Measurements from ENCODE around the gene CNTN5. TPM values are rescaled to one million over a fixed set of nuclear protein-coding genes. Genes with fewer than 3 reads are reported as not detected.

The CNTN5 gene
- total RNA-seq, 2 donors from 2014 or later = not detected

DNA sequence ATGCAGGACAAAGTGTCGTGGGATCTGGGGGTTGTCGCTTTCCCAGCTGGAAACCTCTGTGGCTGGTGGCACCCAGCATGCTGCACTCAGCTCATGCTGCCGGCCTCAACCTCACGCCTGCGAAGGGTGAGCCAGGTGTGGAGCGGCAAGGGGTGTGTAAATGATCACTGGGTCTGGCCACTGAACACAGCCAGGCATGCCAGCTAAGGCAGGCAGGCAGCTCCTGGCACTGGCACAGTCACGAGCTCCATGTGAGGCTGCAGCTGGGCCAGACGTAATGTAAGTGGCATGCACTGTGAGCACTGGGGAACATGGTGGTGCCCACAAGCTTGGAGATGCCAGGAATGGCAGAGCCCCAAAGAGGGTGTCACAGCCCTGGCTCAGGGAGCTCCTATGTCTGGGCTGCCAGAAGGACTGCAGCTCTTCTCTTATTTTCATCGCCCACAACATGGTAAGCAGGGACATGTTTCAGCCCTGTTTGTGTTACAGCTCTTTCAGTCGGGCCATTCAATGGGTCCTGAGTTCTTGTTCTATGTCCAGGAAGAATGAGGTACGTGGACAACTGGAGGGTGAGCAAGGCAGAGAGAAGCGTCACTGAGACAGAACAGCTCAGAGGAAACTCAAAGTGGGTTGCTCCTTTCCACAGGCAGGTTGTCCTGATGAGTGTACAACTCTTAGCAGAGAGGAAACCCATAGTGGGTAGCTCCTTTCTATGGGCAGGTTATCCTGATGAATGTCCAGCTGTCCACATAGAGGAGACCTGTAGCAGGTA, 403.8 kb downstream of the CNTN5 start:
- no peaks in the 10 kb centered on the region for H3K36me3 ChIP-seq
- no peaks in the 10 kb centered on the region for H3K9me3 ChIP-seq
- TF ChIP-seq, protein P1, sequence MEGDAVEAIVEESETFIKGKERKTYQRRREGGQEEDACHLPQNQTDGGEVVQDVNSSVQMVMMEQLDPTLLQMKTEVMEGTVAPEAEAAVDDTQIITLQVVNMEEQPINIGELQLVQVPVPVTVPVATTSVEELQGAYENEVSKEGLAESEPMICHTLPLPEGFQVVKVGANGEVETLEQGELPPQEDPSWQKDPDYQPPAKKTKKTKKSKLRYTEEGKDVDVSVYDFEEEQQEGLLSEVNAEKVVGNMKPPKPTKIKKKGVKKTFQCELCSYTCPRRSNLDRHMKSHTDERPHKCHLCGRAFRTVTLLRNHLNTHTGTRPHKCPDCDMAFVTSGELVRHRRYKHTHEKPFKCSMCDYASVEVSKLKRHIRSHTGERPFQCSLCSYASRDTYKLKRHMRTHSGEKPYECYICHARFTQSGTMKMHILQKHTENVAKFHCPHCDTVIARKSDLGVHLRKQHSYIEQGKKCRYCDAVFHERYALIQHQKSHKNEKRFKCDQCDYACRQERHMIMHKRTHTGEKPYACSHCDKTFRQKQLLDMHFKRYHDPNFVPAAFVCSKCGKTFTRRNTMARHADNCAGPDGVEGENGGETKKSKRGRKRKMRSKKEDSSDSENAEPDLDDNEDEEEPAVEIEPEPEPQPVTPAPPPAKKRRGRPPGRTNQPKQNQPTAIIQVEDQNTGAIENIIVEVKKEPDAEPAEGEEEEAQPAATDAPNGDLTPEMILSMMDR (IDR thresholded peaks at IDR 0.05) = no peak
- H3K9ac ChIP-seq (ENCODE audit: low read depth in 2 of 2, low read length in 2 of 2) = no peak overlapping the region
- intact Hi-C loops (cut with DNase I) = no loop called here
- no peak overlapping the region for H3K4me3 ChIP-seq
- no peak overlapping the region for H3K27ac ChIP-seq
- DNase-seq = no peak
- H3K4me1 ChIP-seq = no peaks in the 10 kb centered on the region
- H3K27me3 ChIP-seq = no peaks in the 10 kb centered on the region

DNA sequence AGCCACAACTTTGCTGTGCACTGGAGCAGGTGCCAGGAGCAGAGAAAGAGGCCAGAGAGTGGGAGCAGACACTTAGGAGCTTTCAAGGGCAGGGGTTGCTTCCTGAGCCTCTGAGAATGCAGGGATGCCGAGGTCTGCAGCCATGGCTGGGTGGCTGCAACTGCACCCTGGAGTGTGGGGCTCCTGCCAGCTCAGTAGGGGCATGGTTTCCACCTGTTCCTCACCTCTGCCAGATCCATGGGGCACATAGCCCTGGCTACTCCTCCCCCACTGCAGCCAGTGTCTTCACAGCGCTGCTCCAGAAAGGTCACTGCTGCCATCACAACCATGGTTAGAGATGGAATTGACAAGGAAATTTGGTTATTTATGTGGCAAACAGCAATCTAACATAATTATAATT, 404.8 kb downstream of the CNTN5 start:
- no peak for DNase-seq
- H3K4me1 ChIP-seq = no peaks in the 10 kb centered on the region
- no peaks in the 10 kb centered on the region for H3K36me3 ChIP-seq
- H3K9ac ChIP-seq (ENCODE audit: low read depth in 2 of 2, low read length in 2 of 2) = no peak overlapping the region
- TF ChIP-seq, protein P1 (IDR thresholded peaks at IDR 0.05) = no peak
- H3K27me3 ChIP-seq = no peaks in the 10 kb centered on the region
- H3K9me3 ChIP-seq = no peaks in the 10 kb centered on the region
- no peak overlapping the region for H3K4me3 ChIP-seq
- intact Hi-C loops (cut with DNase I) = no loop called here
- no peak overlapping the region for H3K27ac ChIP-seq

DNA sequence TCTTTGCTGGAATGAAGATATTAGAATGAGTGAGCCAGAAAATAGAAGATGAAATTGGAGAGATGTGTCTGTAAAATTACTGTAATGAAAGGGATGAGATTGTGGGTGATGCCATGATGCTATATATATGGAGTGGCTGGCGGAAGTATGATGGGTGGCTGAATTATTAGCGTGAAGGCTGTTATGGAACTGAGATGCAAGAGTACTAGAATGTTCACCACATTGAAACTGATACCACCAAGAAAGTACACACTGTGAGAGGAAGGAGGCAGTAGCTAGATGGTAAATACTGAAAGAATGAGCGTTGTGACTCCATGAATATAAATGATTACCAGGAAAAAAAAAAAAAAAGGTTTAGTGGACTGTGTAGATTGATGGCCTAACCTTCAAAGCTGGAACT, 411.9 kb downstream of the CNTN5 start:
- Histone ChIP-seq H3K27me3 (no peaks in the 10 kb centered on the region), H3K36me3 (no peaks in the 10 kb centered on the region), H3K4me3 (no peak overlapping the region), H3K9ac (ENCODE audit: low read depth in 2 of 2, low read length in 2 of 2) (no peak overlapping the region), H3K27ac (no peak overlapping the region), H3K4me1 (no peaks in the 10 kb centered on the region), H3K9me3 (no peaks in the 10 kb centered on the region)
- TF ChIP-seq, protein P1 (IDR thresholded peaks at IDR 0.05) = no peak
- intact Hi-C loops (cut with DNase I) = no loop called here
- DNase-seq = no peak

DNA sequence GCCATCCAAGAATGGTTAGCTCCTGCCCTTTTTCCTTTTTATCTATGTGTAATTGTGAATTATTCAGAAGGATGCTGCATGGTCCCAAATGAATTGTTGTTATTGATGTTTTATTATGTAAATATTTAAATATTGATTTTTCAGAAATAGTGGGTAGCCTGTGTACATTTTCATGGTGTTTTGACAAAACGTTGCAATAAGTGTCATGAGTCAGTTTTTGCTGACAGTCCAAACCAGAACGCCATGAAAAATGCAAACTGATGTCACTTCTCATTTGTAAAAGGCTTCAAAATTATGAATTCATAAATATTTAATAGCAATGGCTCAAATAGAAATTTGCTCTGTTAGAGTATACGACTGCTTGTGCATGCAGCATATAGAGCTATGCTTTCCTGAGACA, 422.5 kb downstream of the CNTN5 start:
- intact Hi-C loops (cut with DNase I) = no loop called here
- H3K36me3 ChIP-seq = no peaks in the 10 kb centered on the region
- H3K9me3 ChIP-seq = no peaks in the 10 kb centered on the region
- DNase-seq = no peak
- no peak overlapping the region for H3K4me3 ChIP-seq
- TF ChIP-seq, protein P1 (IDR thresholded peaks at IDR 0.05) = no peak
- H3K9ac ChIP-seq (ENCODE audit: low read depth in 2 of 2, low read length in 2 of 2) = no peak overlapping the region
- no peak overlapping the region for H3K27ac ChIP-seq
- H3K27me3 ChIP-seq = no peaks in the 10 kb centered on the region
- no peaks in the 10 kb centered on the region for H3K4me1 ChIP-seq

DNA sequence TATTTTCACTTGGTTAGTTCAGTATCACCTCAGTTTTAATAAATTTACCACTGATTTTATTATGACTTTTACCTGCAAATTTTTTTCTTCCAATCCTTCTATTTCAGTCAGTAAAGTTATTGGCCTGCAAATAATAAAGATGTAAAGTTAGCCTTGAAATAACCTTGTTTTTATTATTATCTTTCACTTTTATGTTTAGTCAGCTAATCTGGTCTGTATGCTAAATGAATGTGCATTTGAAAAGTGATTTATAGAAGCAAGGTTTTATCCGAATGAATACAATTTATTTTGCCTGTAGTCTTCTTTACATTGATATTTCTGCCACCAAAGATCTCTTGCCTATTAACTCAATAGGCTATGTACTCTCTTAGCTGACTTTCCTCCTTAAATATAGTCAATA, 425.7 kb downstream of the CNTN5 start:
- no peak for DNase-seq
- H3K4me1 ChIP-seq = no peaks in the 10 kb centered on the region
- H3K27me3 ChIP-seq = no peaks in the 10 kb centered on the region
- TF ChIP-seq, protein P1 (IDR thresholded peaks at IDR 0.05) = no peak
- H3K36me3 ChIP-seq = no peaks in the 10 kb centered on the region
- intact Hi-C loops (cut with DNase I) = no loop called here
- H3K9me3 ChIP-seq = no peaks in the 10 kb centered on the region
- no peak overlapping the region for H3K4me3 ChIP-seq
- no peak overlapping the region for H3K9ac ChIP-seq (ENCODE audit: low read depth in 2 of 2, low read length in 2 of 2)
- H3K27ac ChIP-seq = no peak overlapping the region
